Astrocyte of the spinal cord (primary cell): ENCODE measurements around the gene SERGEF.

Source experiments
- DNase-seq: peaks from one replicate; pipeline ENCODE4 v3.0.0; 2011; ENCODE audit warnings: low read depth, low spot score
- H3K4me3 ChIP-seq: 2 replicates; pipeline ENCODE4 v1.5.1; 2011; ENCODE audit warnings: low read depth, mild to moderate bottlenecking, low read length, moderate library complexity
- CTCF ChIP-seq: IDR thresholded peaks from 2 replicates; pipeline ENCODE4 v1.5.1; 2012; ENCODE audit warnings: low read depth, mild to moderate bottlenecking, low read length, inconsistent platforms
- in situ Hi-C: cut with HindIII; loops from 2 replicates; pipeline ENCODE4 v1.10.0; 2017; ENCODE audit warnings: low sequenced_read_pairs

SERGEF gene

DNA sequence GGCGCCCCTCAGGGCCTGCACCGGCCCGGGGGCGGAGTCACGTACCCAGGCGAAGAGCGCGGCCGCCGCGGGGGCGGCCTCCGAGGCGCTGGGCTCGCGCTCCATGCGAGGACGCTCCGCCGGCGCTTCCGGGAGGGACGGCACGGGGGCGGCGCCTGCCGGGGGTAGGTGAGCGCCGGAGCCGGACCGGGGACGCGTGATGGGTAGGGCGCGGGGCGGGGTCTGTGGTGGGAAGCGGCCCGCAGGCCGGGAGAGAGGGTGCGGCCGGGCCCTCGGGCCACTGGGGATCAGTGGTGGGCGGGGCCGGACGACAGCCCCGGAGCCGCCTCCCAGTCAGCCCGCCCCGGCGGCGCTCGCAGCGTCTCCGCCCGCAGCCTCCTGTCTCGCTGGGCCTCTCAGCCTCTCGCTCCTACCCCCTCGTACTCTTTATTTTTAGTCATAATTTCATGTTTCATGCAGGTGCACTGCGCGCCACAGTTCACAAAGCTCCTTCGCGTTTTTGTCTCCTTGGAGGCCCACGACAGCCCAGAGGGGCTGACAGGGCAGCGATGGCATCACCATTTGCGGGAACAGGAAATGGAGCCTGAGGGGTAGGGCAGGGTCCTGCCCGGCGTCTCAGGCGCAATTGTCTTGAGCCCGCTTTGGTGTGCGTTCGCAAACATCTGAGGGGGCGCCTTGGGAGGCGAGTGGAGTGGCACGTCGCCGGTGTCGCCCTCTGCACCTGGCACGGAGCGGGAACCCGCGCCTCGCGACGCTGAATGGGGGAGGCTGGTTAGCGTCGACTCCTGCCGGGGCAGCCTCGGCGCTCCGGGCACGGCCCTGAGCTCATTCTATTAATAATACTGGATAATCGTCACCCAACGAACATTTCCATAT lies at the start of gene SERGEF:
Gene SERGEF (minus strand): TSS at position 142 of the 876 bp plus-strand sequence. CDS start 37 bp downstream, at position 105.
- DNase-seq: peak; percentile 89
- H3K4me3 ChIP-seq: peak within 1 kb of the TSS; percentile 86
- TF ChIP-seq CTCF: no peak
- in situ Hi-C loops: no loop called here

DNA sequence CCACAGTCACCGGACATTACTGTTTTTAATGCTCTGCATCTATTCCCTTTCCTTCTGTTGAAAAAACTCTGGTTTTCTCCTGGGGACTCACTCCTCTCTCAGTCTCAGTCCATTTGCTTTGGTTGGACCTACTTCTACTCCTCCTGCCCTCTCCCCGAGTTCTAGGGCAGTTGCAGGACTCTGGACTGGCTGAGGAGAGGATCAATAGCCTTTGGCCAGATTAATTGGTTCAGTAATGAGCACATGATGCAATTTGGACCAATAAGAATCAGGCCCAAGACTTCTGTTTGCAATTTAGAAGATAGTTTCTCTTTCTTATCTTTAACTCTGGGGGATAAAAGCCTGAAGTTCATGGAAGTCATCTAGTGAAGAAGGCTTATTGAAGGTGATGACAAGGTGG lies 48.5 kb upstream of the SERGEF start:
- TF ChIP-seq CTCF: no peak
- H3K4me3 ChIP-seq: no peak overlapping the region
- DNase-seq: no peak
- in situ Hi-C loops: no loop called here

- in situ Hi-C loops: no loop called here
- TF ChIP-seq CTCF: no peak
- no peak overlapping the region for H3K4me3 ChIP-seq
- DNase-seq: no peak
These were observed 43.8 kb upstream of the SERGEF start for GRCh38 chr11:18056561-18057181.

DNA sequence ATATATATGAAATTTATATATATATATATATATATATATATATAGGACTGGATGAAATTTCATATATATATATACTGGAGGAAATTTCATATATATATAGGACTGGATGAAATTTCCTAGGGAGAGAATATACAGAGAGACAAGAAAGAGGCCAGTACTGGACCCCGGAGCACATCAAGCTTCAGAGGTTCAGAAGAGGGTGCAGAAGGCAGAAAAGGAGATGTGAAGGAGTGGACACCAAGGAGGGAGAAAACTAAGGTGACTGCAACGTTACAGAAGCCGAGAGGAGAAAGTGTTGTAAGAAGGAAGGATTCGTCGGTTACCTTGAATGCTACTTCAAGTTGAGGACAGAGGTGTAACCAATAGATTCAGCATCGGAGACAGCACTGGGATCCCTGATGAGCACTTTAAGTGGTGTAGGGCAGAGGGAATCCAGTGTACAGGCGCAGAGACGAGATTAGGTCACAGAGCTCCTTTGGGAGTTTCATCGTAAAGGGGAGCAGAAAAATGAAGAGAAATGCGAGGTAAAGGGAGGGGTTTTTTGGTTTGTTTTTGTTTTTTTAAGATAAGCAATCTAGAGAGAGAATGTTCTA lies 41.8 kb upstream of the SERGEF start:
- in situ Hi-C loops: no loop called here
- DNase-seq: no peak
- no peak overlapping the region for H3K4me3 ChIP-seq
- no peak for TF ChIP-seq CTCF

DNA sequence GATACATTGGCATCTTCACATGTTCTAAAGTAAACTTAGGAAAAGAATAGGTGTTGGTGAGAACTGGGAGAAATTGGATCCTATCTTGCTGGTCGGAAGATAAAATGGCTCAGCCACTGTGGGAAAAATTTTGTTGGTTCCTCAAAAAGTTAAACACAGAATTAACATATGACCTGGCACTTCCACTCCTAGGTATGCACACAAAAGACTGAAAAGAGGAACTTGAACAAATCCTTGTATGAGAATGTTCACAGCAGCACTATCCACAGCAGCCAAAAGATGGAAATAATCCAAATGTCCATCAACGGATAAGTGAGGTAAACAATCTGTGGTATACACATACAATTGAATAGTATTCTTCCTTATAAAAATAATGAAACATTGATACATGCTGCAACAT lies 38.0 kb upstream of the SERGEF start:
- H3K4me3 ChIP-seq: no peak overlapping the region
- no peak for DNase-seq
- TF ChIP-seq CTCF: no peak
- in situ Hi-C loops: no loop called here

GRCh38 chr11:18046116-18046777 lies 33.4 kb upstream of the SERGEF start, which contains the start of gene TPH1:
TSS of gene TPH1 (minus strand) at chr11:18046269. CDS start at chr11:18040762, 5,507 bp downstream.
- DNase-seq: peak; percentile 50
- in situ Hi-C loops: no loop called here
- H3K4me3 ChIP-seq: no peak within 1 kb of the TSS
- no peak for TF ChIP-seq CTCF
